Measurements from ENCODE around the gene ELK1. TPM values are rescaled to one million over a fixed set of nuclear protein-coding genes. Genes with fewer than 3 reads are reported as not detected.

Gene ELK1
- total and polyA plus RNA-seq, 10 of the 15 experiments (the other 5 are each of a cell fraction or from before 2014, with no cell fraction given): 4.1 to 55.5 (median 32.9) TPM

DNA sequence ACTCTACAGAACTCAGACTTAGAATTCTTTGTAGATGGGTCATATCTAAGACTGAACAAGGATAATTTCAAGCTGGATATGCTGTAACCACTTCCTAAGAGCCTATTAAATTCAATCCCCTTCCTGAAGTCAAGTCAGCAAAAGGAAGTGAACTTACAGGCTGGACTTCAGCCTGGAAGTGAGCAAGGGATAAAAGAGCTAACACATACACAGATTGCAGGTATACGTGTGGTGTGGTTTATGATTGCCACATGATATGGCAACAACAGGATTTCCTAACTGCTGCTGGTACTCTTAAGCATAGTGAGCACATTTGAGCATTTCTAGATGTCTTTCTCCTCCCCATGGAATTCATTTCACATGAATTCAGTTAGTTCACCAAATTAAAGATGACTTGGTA, 46.8 kb upstream of the ELK1 start:
- ChIA-PET POLR2A (no interaction called here), RAD21 (ENCODE audit: unreplicated experiment) (no interaction called here), CTCF (no interaction called here), SMC1A (ENCODE audit: uncharacterized antibody, unreplicated experiment) (no interaction called here)
- Histone ChIP-seq H4K20me1 (ENCODE audit: control insufficient read depth, insufficient read depth) (no peaks in the 10 kb centered on the region), H3K4me3 (no peak overlapping the region), H3K79me2 (ENCODE audit: control insufficient read depth, insufficient read depth, low read length) (no peaks in the 10 kb centered on the region), H3K27me3 (replicated peaks in 1 of 2; ENCODE audit: control insufficient read depth in 2 of 2, insufficient read depth in 2 of 2, low read length in 1 of 2) (no peaks in the 10 kb centered on the region), H3K4me2 (ENCODE audit: control insufficient read depth, insufficient read depth) (no peak overlapping the region), H3K4me1 (ENCODE audit: control insufficient read depth, insufficient read depth, low read length) (no peaks in the 10 kb centered on the region), H3K36me3 (ENCODE audit: control insufficient read depth in 2 of 2, insufficient read depth in 2 of 2, low read length in 1 of 2) (no peaks in the 10 kb centered on the region), H3K9ac (ENCODE audit: control insufficient read depth, insufficient read depth, low read length) (no peak overlapping the region), H3K27ac (ENCODE audit: control insufficient read depth, insufficient read depth) (no peak overlapping the region), H2AFZ (ENCODE audit: control insufficient read depth, low read depth, low read length) (no peak overlapping the region), H3K9me3 (replicated peaks; ENCODE audit: control insufficient read depth, insufficient read depth, low read length) (peaks cover 2% of the 10 kb centered on the region; the same call in 1 of the 3 replicates)
- DNase-seq (ENCODE audit: low read depth, low spot score): no peak
- in situ Hi-C loops (cut with MboI) (no loop called here), intact Hi-C loops (cut with micrococcal nuclease; ENCODE audit: unreplicated experiment) (no loop called here)
- ATAC-seq: no peak
- WGBS (ENCODE audit: insufficient coverage, insufficient replicate concordance, low lambda C conversion rate, missing lambda C conversion rate): 15% methylated on average over 1 of the region's 1 CpG
- no peak for FAIRE-seq
- TF ChIP-seq JUND (IDR thresholded peaks at IDR 0.05; ENCODE audit: low read depth, low read length) (no peak), CHD1 (IDR thresholded peaks at IDR 0.05; ENCODE audit: low read depth, low read length) (no peak), HCFC1 (IDR thresholded peaks at IDR 0.05; ENCODE audit: low read length) (no peak), NFYB (IDR thresholded peaks at IDR 0.05; ENCODE audit: insufficient read depth, low read depth, low read length) (no peak), TCF7 (IDR thresholded peaks at IDR 0.05; ENCODE audit: borderline replicate concordance) (no peak), YBX1 (IDR thresholded peaks at IDR 0.05) (no peak), BCL11A (IDR thresholded peaks at IDR 0.05; ENCODE audit: low read depth, low read length) (no peak), YY1 (IDR thresholded peaks at IDR 0.05; ENCODE audit: low read depth, low read length) (no peak), GABPA (IDR thresholded peaks at IDR 0.05; ENCODE audit: low read depth) (no peak), HDAC2 (IDR thresholded peaks at IDR 0.05) (no peak), MTA2 (IDR thresholded peaks at IDR 0.05; ENCODE audit: low read depth) (no peak), ZNF622 (IDR thresholded peaks at IDR 0.05) (no peak), IKZF2 (IDR thresholded peaks at IDR 0.05) (no peak), MYC (IDR thresholded peaks at IDR 0.05; ENCODE audit: insufficient read depth, insufficient read length, insufficient replicate concordance, low read length, severe bottlenecking) (no peak), CBFB (IDR thresholded peaks at IDR 0.05; ENCODE audit: low read depth) (no peak)
- TF ChIP-seq, protein P1, sequence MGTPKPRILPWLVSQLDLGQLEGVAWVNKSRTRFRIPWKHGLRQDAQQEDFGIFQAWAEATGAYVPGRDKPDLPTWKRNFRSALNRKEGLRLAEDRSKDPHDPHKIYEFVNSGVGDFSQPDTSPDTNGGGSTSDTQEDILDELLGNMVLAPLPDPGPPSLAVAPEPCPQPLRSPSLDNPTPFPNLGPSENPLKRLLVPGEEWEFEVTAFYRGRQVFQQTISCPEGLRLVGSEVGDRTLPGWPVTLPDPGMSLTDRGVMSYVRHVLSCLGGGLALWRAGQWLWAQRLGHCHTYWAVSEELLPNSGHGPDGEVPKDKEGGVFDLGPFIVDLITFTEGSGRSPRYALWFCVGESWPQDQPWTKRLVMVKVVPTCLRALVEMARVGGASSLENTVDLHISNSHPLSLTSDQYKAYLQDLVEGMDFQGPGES (IDR thresholded peaks at IDR 0.05): no peak
- BruUV-seq (replicated peaks): no TSS peak
